ENCODE measurements around the gene ATP5IF1.

- TF ChIP-seq CTCF (IDR thresholded peaks at IDR 0.05) = no peak
- TF ChIP-seq EP300 (IDR thresholded peaks at IDR 0.05) = no peak
- TF ChIP-seq POLR2A (IDR thresholded peaks at IDR 0.05) = no peak
- TF ChIP-seq POLR2AphosphoS5 (IDR thresholded peaks at IDR 0.05) = no peak
These were observed 44.6 kb downstream of the ATP5IF1 start for GRCh38 chr1:28280501-28280900.

Measured in upper lobe of left lung (tissue), 4 donors.